ENCODE results near the gene IMPA2. TPM values are rescaled to one million over a fixed set of nuclear protein-coding genes. Genes with fewer than 3 reads are reported as not detected.

The IMPA2 gene
- polyA plus RNA-seq, 5 donors: 66.2 to 88.3 (median 74.5) TPM

- DNase-seq: no peak
These were observed 25.2 kb downstream of the IMPA2 start for GRCh38 chr18:12006488-12006840.

- DNase-seq: no peak
These were observed 25.8 kb downstream of the IMPA2 start for GRCh38 chr18:12007063-12007462.

- DNase-seq: no peak
These were observed 27.0 kb downstream of the IMPA2 start for GRCh38 chr18:12008181-12008767.

- DNase-seq: no peak
These were observed 27.7 kb downstream of the IMPA2 start for GRCh38 chr18:12008842-12009580.

- no peak for DNase-seq
These were observed 28.4 kb downstream of the IMPA2 start for GRCh38 chr18:12009581-12010140.

GRCh38 chr18:12010187-12010802 lies 29.0 kb downstream of the IMPA2 start:
- no peak for DNase-seq

- DNase-seq: no peak
These were observed 30.1 kb downstream of the IMPA2 start for GRCh38 chr18:12011199-12011956.

GRCh38 chr18:12011957-12012549 lies 30.7 kb downstream of the IMPA2 start:
- DNase-seq: no peak

- no peak for DNase-seq
These were observed 31.4 kb downstream of the IMPA2 start for GRCh38 chr18:12012697-12013096.

- DNase-seq: no peak
These were observed 32.0 kb downstream of the IMPA2 start for GRCh38 chr18:12013186-12013916.

GRCh38 chr18:12014086-12014485 lies 32.8 kb downstream of the IMPA2 start:
- DNase-seq: no peak

GRCh38 chr18:12014521-12015415 lies 33.5 kb downstream of the IMPA2 start:
- no peak for DNase-seq

GRCh38 chr18:12015416-12016062 lies 34.2 kb downstream of the IMPA2 start:
- peak in 1 of 2 donors; percentile 38 for DNase-seq

- no peak for DNase-seq
These were observed 35.8 kb downstream of the IMPA2 start for GRCh38 chr18:12017081-12017480.

- DNase-seq: no peak
These were observed 37.6 kb downstream of the IMPA2 start for GRCh38 chr18:12018861-12019260.

- DNase-seq: no peak
These were observed 39.8 kb downstream of the IMPA2 start for GRCh38 chr18:12021077-12021476.

GRCh38 chr18:12021596-12021995 lies 40.3 kb downstream of the IMPA2 start:
- no peak for DNase-seq

- DNase-seq: no peak
These were observed 42.1 kb downstream of the IMPA2 start for GRCh38 chr18:12023375-12023774.

GRCh38 chr18:12026562-12026961 lies 45.3 kb downstream of the IMPA2 start:
- no peak for DNase-seq
